ENCODE data around the gene ZNF275.

- TF ChIP-seq ZNF384 (IDR thresholded peaks at IDR 0.05): no peak
- TF ChIP-seq SUZ12 (IDR thresholded peaks at IDR 0.05): no peak
- TF ChIP-seq NFRKB (IDR thresholded peaks at IDR 0.05): no peak
- TF ChIP-seq FOXA1 (IDR thresholded peaks at IDR 0.05): no peak
- TF ChIP-seq LEF1 (IDR thresholded peaks at IDR 0.05; ENCODE audit: borderline replicate concordance): no peak
- no peak for TF ChIP-seq L3MBTL2 (conservative IDR thresholded peaks at IDR 0.05)
- no peak for TF ChIP-seq BHLHE40 (IDR thresholded peaks at IDR 0.05; ENCODE audit: borderline replicate concordance)
- no peak for TF ChIP-seq SP1 (IDR thresholded peaks at IDR 0.05)
- TF ChIP-seq, protein P1, sequence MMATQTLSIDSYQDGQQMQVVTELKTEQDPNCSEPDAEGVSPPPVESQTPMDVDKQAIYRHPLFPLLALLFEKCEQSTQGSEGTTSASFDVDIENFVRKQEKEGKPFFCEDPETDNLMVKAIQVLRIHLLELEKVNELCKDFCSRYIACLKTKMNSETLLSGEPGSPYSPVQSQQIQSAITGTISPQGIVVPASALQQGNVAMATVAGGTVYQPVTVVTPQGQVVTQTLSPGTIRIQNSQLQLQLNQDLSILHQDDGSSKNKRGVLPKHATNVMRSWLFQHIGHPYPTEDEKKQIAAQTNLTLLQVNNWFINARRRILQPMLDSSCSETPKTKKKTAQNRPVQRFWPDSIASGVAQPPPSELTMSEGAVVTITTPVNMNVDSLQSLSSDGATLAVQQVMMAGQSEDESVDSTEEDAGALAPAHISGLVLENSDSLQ (IDR thresholded peaks at IDR 0.05): no peak
- no peak for TF ChIP-seq TARDBP (IDR thresholded peaks at IDR 0.05)
- no peak for TF ChIP-seq FOXM1 (IDR thresholded peaks at IDR 0.05; ENCODE audit: borderline replicate concordance)
- no peak for TF ChIP-seq HDGF (IDR thresholded peaks at IDR 0.05; ENCODE audit: borderline replicate concordance)
- TF ChIP-seq CTBP1 (IDR thresholded peaks at IDR 0.05; ENCODE audit: borderline replicate concordance): no peak
- no peak for TF ChIP-seq ELF4 (IDR thresholded peaks at IDR 0.05)
Measured at GRCh38 chrX:153396320-153397195, 62.6 kb downstream of the ZNF275 start.

All from HEK293T (cell line).